Activated gamma-delta T cell treated with Interleukin-2 at 50 U/mL for 16 hours (primary cell): ENCODE measurements around the gene SAP30BP.
A peak's percentile ranks its signal among the peaks of the same experiment; 100 is the strongest.

Source experiments
- DNase-seq: peaks from one replicate; pipeline ENCODE4 v3.0.0-alpha.2; 2020

SAP30BP gene

GRCh38 chr17:75652341-75652740, 14.8 kb upstream of the SAP30BP start:
- no peak for DNase-seq

GRCh38 chr17:75652934-75653549, 14.1 kb upstream of the SAP30BP start:
- peak; percentile 23 for DNase-seq

- DNase-seq = no peak
Observed at GRCh38 chr17:75654176-75654575, 13.0 kb upstream of the SAP30BP start.

DNA sequence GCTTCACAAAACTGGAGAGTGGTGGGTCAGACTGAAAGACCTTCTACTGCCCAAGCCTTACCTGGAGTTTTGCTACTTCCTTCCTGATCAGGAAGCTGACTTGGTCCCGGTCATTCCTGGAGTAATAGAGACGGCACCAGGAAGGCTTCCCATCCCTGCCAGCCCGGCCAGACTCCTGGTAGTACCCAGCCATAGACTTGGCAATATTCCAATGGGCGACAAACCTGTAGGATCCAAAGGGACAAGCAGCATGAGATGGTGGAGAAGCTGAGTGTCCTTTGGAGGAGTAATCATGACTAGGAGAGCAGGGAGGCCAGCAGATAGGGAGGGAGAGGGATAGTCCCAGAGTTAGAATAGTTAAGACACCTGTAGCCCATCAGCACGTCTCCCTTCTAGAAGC, 8.9 kb upstream of the SAP30BP start:
- DNase-seq = no peak

DNA sequence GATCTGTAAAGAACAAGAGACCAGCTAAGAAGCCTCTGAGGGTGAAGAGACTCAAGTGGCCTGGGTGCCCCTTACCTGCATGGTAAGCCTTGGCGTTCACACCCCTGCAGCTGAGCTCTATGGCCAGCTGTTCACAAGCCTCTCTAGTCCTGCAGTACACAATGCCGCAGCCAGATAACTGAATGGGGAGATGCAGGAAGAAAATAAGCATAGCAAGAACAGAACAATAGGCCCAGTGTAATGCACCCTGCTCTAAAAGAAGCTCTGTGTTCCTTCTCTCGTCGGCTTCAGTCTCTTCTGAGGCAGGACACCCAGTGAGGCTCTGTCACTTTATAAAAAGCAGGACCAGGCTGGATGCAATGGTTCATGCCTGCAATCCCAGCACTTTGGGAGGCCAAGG, 5.6 kb upstream of the SAP30BP start:
- no peak for DNase-seq

- DNase-seq = no peak
Observed at GRCh38 chr17:75662511-75662910, 4.6 kb upstream of the SAP30BP start.

GRCh38 chr17:75664099-75664549, 3.0 kb upstream of the SAP30BP start:
- DNase-seq = no peak

GRCh38 chr17:75665981-75666380, 1.2 kb upstream of the SAP30BP start:
- DNase-seq = no peak

DNA sequence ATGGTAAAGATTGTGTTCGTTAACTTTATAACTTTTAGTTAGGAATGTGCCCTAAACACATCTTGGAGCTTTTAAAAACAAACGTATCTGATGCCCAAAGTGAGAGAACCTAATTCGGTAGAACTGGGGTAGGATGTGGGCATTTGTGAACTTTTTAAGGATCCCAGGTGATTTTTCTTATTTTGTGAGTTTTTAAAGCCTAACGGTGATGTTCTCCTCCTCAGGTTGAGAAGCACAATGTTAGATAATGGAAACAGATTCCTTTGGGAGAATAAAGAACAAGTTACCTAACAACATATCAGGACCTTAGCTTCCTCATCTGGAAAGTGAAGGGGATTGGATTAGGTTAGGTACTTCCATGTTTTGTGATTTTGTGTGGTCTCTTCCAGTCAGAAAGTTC, 687 bp downstream of the SAP30BP start:
- DNase-seq = no peak

DNA sequence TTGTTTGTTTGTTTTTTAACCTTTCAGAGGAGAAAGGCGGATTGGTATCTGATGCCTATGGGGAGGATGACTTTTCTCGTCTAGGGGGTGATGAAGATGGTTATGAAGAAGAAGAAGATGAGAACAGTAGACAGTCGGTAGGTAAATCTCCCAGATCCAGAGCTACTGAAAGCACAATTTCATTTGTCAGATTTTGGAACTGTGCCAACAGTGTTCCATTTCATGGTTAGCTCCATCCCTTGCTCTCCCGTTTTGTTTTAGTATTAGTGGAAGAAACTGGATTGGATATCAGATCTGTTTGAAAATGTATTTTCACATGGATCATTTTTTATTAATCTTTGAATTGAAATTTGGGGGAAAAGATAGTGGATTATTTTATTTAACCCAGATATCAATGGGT, 1.4 kb downstream of the SAP30BP start:
- DNase-seq = no peak

DNA sequence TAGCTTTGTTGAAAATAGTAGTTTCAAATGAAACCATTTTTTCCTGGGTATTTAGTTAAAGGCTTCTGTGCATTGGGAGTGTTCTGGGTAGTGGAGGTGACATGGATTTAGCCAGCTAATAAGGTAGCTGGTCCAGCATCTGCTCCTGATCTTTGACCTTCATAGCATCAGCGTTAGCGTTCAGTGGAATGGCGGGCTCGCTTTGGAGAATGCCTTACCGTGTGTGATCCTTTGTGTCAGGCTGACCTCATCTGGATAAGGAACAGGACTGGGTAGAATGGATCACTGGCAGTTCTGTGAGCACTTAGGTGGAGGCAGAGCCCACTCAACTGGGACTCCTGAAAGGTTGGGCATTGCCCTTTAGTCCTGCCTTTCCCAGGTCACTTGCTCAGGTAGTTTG, 3.7 kb downstream of the SAP30BP start:
- no peak for DNase-seq

DNA sequence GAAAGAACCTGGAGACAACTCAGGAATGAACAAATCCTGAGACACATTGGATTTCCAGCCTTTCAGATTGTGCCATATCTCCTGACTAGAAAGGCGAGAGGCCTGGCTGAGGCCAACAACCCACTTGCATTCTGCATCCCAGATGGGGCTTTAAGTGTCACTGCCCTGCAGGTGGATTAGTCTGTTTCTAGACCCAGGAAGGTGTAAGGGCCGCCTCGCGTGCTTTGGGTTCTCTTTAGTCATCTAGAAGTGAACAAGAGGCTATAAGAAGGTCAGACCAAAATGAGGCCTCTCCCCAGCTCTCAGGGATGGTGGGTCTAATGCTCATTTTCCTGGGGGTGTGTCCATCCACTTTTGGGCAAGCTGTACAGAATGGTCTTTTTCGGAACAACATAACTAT, 4.9 kb downstream of the SAP30BP start:
- DNase-seq = no peak

DNA sequence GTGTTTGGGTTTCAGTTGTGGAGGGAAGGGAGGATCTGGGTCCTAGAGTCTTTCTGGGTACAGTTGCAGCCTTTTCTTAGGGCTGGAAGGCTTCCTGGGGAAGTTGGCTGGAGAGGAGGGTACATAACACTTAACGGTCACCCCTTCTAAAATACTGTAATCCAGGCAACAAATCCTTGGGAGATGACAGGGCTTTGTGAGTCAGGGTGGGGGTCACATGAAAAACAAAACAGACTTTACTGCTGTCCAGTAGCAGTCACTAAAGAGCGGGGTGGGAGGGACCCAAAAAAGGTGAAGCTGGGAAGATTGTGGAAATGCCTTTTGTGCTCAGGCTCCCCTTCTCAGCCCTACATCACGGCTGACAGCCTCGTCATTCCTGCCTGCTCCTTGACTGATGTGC, 6.3 kb downstream of the SAP30BP start:
- DNase-seq = no peak

DNA sequence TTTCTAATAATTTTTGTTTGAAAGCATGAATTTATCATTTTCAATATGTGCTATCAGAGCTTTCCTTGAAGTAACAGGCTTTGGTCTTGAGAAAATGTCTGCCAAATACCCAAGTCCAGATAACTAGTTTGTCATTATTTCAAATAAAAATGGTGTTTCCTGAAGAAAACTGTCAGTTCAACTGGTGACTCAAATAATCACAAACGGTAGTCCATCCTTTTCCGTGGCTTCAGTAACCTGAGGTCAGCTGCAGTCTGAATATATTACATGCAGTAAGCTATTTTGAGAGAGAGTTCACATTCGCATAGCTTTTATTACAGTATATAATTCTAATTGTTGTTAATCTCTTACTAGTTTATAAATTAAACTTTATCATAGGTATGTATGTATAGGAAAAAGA, 9.3 kb downstream of the SAP30BP start:
- no peak for DNase-seq

- DNase-seq = no peak
Observed at GRCh38 chr17:75679706-75680211, 12.6 kb downstream of the SAP30BP start.

DNA sequence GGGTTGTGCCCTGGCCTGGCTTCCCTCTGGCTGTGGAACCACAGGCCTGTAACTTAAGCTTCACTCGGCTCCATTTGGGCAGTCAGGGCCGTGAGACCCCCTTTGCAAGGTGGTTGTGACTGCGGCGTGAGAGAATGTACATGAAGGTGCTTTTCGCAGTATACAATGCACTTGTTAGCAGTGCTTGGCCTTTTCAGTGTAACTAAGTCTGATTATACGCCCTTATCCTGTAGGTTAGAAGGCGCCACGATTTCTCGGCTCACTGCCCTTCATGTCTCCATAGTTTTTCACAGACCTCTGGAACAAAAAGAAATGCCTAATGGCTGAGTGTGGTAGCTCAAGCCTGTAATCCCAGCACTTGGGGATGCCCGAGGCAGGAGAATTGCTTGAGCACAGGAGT, 13.3 kb downstream of the SAP30BP start:
- no peak for DNase-seq

GRCh38 chr17:75681289-75681688, 14.2 kb downstream of the SAP30BP start:
- no peak for DNase-seq

DNA sequence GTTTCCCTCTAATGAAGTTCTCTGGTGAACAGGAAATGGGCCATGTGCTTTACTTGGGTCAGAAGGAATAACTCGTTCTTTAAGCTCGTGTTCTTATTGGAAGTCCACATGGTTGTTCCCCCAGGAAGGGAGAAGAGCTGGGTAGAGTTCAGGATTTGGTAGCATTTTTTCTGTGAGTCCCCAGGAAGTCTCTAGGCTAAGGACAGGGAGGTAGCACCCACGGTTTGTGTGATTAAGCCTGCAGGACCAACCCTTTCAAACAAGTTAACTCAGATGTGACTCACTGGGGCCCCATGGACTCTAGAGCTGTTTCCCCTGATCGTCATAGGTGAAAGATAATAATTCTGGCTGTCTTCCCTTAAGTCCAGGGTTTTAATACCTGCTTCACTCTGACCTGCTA, 16.4 kb downstream of the SAP30BP start:
- no peak for DNase-seq

GRCh38 chr17:75684249-75684648, 17.1 kb downstream of the SAP30BP start:
- DNase-seq = no peak

GRCh38 chr17:75684924-75685323, 17.8 kb downstream of the SAP30BP start:
- no peak for DNase-seq

DNA sequence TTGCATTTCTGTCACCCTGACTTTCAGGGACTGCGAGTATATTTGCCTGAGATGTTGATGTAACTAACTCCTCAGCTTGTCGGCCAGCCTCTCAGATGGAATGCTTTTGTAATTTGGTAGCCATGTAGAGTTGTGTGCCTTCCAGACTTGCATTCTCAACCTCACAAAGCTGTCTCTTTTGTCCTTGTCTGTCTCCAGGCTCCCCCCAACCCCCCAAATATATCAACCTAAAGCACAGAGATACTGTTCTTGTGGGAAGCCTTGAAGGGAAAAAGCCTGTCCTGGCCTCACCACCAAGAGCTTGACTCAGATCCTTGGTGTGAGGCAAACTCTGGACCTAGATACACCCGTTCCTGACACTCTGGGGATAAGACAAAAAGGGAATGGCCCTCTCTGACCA, 18.4 kb downstream of the SAP30BP start:
- no peak for DNase-seq

DNA sequence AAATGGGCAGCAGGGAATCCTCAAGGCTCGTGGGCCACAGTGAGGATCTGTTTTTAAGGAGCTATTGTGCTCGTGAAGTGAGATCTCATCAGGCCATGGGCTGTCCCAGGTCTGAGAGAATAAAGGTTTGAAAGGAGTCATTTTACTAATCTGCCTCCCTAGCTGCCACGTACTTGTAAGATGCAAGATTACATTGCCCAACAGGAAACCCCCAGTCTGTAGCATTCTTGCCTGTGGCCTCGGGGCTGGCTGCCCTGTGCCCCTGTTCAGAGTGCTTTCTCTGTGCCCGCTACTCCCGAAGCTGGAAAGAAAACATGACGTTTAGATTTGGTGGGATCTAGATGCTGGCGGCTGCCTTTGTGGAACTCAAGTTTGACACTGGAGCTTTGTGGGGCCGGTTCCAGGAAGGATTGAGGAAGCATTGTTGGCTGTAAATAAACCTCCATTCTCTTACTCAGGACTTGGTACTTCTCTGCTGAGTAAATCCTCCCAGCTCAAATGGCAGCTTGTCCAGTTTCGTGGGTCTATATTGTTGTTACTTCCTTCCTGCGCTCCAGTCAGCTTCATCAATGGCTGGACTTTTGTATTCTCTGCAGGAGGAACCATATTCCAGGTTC, 21.2 kb downstream of the SAP30BP start:
- no peak for DNase-seq

- peak; percentile 47 for DNase-seq
Observed at GRCh38 chr17:75689441-75689873, 22.3 kb downstream of the SAP30BP start.

DNA sequence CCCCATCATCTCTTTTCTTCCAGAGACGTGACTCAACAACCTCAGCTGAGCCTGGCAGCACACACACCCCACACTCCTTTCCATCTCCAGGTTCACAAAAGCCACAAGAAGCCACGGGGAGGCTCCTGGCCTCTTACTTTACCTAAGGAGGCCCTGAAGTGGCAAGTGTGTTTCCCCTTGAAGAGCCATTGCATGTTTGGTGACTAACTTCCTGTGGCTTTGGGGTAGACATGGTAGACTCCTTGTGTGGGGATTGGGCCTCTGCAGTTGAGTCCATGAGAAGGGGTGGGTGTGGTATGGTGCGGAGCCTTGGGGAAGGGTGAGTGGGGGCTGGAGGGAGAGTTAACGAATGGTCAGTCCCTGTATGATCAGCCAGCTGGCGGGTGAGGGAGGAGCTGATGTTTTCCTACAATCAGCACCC, 24.2 kb downstream of the SAP30BP start:
- DNase-seq = no peak
